Measurements from ENCODE around the gene NUP107. TPM values are rescaled to one million over a fixed set of nuclear protein-coding genes. Genes with fewer than 3 reads are reported as not detected.

The NUP107 gene
- total RNA-seq, 1 experiment from 2014 or later: 99.0 TPM

- H3K36me3 ChIP-seq (ENCODE audit: control insufficient read depth in 1 of 2, insufficient read depth in 2 of 2, low read length in 2 of 2): no peaks in the 10 kb centered on the region
- peaks cover 10% of the 10 kb centered on the region; the same call in 1 of the 2 replicates for H4K20me1 ChIP-seq (ENCODE audit: insufficient read depth)
- no peaks in the 10 kb centered on the region for H3K9me2 ChIP-seq (ENCODE audit: insufficient read depth)
- no peak overlapping the region for H3K9ac ChIP-seq (ENCODE audit: low read length)
- DNase-seq (ENCODE audit: low read depth, low spot score) (no peak), ATAC-seq (no peak)
- H3K27me3 ChIP-seq (ENCODE audit: insufficient read depth, low read length): no peaks in the 10 kb centered on the region
- H2AFZ ChIP-seq (ENCODE audit: low read depth, low read length, poor library complexity, severe bottlenecking): no peak overlapping the region
- H3K9me3 ChIP-seq (ENCODE audit: control insufficient read depth in 1 of 2, insufficient read depth in 1 of 2, low read depth in 1 of 2, low read length in 2 of 2): no peaks in the 10 kb centered on the region
- RAD21 ChIA-PET (ENCODE audit: low non-redundant PET in 1 of 2, low total read pairs in 2 of 2, uncharacterized antibody in 2 of 2, unreplicated experiment in 2 of 2): no interaction called here
- no peak overlapping the region for H3K27ac ChIP-seq (ENCODE audit: low read depth, low read length)
- no TSS peak for BruUV-seq (replicated peaks)
- intact Hi-C loops (cut with micrococcal nuclease): no loop called here
- H3K79me2 ChIP-seq (ENCODE audit: insufficient read depth, low read length): peaks cover 97% of the 10 kb centered on the region
- no peak for TF ChIP-seq SP1 (IDR thresholded peaks at IDR 0.05; ENCODE audit: low read depth)
- TF ChIP-seq ZBTB33 (IDR thresholded peaks at IDR 0.05; ENCODE audit: extremely low read depth, insufficient replicate concordance, low read length): no peak
- no peak for TF ChIP-seq TCF7L2 (IDR thresholded peaks at IDR 0.05; ENCODE audit: borderline replicate concordance, extremely low read depth, insufficient read depth, insufficient read length)
- TF ChIP-seq YY1 (IDR thresholded peaks at IDR 0.05; ENCODE audit: extremely low read depth, insufficient replicate concordance, low read depth, low read length): no peak
- no peak for TF ChIP-seq ATF3 (IDR thresholded peaks at IDR 0.05)
- TF ChIP-seq CEBPB (IDR thresholded peaks at IDR 0.05; ENCODE audit: low read depth): no peak
- no peak for TF ChIP-seq ZFX (IDR thresholded peaks at IDR 0.05)
- no peak for TF ChIP-seq POLR2AphosphoS5 (IDR thresholded peaks at IDR 0.05; ENCODE audit: low read depth, low read length)
- TF ChIP-seq, protein P1, sequence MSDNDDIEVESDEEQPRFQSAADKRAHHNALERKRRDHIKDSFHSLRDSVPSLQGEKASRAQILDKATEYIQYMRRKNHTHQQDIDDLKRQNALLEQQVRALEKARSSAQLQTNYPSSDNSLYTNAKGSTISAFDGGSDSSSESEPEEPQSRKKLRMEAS (IDR thresholded peaks at IDR 0.05): no peak
- no peak for TF ChIP-seq CTCF (IDR thresholded peaks at IDR 0.05 in 2 of 3, conservative IDR thresholded peaks at IDR 0.05 in 1 of 3; ENCODE audit: borderline replicate concordance in 1 of 3, insufficient read depth in 1 of 3, low read depth in 2 of 3, low read length in 2 of 3)
- TF ChIP-seq SIN3A (IDR thresholded peaks at IDR 0.05; ENCODE audit: low read depth): no peak
- TF ChIP-seq REST (IDR thresholded peaks at IDR 0.05; ENCODE audit: low read depth): no peak
- POLR2A ChIA-PET: no interaction called here
- no peak overlapping the region for H3K4me2 ChIP-seq (ENCODE audit: low read length)
- no peaks in the 10 kb centered on the region for H3K4me1 ChIP-seq (ENCODE audit: control insufficient read depth in 1 of 2, insufficient read depth in 2 of 2, low read length in 2 of 2)
- H3K4me3 ChIP-seq (replicated peaks in 1 of 2; ENCODE audit: low read depth in 1 of 2, low read length in 2 of 2): no peak overlapping the region
- CTCF ChIA-PET: no interaction called here
These were observed 47.4 kb upstream of the NUP107 start for GRCh38 chr12:68639396-68639767.
